HG03432 (cell line): ENCODE results near the gene CCND2.
"Not testable (repeated sequence)": the region's sequence is repeated elsewhere in the genome, so short reads cannot be mapped to it uniquely, and the experiment has no call there.

Experiments used
- ATAC-seq: cut with Tn5 transposase; IDR thresholded peaks from one replicate; pipeline ENCODE4 v1.9.1; 2021; ENCODE audit warnings: mild to moderate bottlenecking, moderate library complexity; ENCODE audit not compliant: unreplicated experiment

The CCND2 gene

DNA sequence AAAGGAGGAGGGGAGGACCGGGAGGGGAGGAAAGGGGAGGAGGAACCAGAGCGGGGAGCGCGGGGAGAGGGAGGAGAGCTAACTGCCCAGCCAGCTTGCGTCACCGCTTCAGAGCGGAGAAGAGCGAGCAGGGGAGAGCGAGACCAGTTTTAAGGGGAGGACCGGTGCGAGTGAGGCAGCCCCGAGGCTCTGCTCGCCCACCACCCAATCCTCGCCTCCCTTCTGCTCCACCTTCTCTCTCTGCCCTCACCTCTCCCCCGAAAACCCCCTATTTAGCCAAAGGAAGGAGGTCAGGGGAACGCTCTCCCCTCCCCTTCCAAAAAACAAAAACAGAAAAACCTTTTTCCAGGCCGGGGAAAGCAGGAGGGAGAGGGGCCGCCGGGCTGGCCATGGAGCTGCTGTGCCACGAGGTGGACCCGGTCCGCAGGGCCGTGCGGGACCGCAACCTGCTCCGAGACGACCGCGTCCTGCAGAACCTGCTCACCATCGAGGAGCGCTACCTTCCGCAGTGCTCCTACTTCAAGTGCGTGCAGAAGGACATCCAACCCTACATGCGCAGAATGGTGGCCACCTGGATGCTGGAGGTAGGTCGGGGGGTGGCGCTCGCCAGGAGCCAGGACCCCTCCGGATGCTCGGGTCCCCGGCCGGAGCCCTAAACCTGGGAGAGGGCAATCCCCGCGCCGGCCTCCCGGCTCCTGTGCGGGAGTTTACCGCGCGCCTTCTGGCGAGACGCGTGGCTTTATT is at the start of gene CCND2:
CCND2 (plus strand) TSS at position 111 of the 744 bp plus-strand sequence; CDS start at position 390, 279 bp downstream.
- ATAC-seq = peak; percentile 27

DNA sequence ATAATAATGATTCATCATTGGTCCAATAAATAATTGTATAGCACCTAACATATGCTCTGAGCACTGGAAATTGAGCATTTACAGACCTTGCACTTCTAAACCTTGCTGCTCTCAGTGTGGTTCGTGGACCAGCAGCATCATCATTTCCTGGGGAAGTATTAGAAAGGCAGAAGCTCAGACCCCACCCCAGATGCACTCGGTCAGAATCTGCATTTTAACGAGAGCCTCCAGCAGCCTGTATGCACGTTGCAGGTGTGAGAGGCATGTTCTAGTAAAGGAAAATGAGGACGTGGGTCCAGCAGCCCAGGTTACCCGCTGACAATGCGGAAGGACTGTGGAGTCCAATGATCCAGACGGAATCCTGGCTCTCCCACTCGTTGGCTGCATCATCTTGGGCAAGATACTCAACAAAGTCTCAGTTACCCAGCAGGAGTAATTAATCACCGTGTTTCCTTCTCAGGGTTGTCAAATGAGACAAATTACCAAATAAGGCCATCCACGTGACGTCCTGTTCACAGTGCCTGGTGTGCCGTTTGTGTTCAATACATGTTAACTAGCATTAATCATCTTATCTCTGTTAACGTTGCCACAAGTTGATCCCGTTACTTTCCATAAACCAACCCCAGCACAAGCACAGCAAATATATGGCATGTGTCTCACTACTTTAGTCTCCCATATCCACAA is 49.2 kb upstream of the CCND2 start:
- no peak for ATAC-seq

DNA sequence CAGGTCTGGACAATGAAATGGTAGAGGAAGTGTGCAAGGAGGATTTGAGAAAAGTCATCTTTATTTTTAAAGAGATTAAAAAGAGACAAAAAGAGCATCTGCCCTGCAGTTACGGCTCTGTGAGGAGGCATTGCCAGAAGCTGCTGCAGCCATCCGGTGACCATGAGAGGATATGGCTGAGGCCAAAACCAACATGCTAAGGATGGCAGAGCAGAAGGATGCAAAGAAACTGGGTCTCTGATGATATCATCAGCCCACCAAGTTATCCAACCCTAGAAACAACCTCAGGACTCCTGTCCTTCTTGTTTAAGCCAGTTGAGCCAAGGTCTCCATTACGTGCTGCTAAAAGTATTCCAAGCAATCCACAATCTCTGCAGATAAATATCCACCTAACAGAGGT is 48.0 kb upstream of the CCND2 start:
- ATAC-seq = no peak

DNA sequence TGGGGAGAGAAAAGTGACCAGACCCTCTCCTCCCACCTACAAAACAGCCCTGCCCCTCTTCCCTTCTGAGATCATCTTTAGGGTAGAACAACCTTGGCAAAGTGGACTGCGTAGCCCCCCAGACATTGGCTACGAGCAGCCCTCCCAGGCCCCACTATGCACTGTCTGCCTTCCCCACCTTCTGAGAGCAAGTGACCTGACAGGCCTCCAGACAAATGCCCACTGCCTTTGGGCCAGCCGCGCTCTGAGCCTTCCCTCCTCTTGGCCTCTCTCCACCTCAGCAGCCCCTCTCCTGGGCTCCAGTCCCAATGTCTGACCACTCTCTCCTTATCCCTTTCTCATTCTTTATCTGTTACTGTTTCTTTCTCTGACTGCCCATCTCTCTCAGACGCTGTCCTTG is 46.5 kb upstream of the CCND2 start:
- ATAC-seq = no peak

DNA sequence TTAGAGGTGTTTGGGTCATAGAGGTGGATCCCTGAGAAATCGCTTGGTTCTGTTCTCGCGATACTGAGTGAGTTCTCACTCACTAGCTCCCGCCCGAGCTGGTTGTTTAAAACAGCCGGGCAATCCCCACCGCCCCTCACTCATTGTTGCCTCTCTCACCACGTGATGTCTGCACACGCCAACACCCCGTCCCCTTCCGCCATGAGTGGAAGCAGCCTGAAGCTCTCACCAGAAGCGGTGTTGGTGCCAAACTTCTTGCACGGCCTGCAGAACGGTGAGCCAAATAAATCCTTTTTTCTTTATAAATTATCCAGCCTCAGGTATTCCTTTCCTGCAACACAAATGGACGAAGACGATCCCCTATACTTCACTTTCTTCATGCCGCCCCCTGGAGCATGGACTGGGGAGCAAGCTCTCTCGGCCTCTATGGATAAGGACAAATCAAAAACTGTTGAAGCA is 45.4 kb upstream of the CCND2 start:
- ATAC-seq = no peak

DNA sequence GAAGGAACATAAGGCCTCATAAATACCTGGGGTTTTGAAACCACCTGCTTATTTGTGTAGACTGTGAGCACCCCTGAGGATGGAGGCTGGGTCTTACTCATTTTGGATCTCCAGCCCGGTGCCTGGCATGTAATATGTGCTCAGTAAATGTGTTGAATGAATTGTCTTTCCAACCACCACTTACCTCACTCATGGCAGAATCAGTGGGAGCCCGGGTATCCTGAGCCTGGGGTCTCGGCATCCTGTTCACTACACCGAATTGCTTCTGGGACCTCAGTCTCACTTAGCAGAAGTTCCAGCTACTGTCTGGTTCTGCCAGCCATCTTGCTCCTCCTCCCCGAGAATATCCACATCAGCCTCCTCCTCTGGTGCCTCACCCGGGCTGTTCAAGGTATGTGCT is 43.0 kb upstream of the CCND2 start:
- ATAC-seq = no peak

DNA sequence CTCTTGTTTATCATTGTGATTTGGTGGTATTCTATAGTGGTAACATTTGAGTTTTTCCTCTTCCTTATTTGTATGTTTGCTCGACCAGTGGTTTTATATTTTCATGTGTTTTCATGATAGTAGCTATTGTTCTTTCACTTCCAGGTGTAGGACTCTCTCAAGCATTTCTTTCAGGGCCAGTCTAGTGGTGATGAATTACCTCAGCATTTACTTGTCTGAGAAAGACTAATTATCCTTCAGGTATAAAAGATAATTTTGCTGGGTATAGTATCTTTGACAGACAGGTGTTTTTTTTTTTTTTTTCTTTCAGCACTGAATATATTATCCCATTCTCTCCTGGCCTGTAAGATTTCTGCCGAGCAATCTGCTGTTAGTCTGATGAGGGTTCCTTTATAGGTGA is 35.0 kb upstream of the CCND2 start:
- ATAC-seq = no peak

DNA sequence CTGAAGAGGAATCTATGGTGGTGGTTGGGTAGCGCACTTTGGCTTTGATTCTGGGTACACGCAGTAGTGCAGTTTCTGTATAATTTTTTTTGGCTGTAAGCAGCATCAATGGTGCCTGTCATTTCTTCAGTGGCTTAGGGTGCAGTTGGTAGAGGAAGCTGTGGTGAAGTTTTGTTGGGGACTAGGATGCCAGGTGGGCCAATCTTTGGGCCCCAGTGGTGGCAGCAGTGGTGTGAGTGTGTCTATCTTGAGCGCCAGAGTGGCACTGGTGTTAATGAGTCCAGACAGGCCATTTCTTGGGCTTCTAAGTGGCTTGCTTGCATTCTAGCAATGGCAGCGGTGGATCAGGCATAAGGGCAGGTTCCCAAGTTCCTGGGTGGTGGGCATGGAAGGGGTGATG is 33.8 kb upstream of the CCND2 start:
- ATAC-seq = no peak

DNA sequence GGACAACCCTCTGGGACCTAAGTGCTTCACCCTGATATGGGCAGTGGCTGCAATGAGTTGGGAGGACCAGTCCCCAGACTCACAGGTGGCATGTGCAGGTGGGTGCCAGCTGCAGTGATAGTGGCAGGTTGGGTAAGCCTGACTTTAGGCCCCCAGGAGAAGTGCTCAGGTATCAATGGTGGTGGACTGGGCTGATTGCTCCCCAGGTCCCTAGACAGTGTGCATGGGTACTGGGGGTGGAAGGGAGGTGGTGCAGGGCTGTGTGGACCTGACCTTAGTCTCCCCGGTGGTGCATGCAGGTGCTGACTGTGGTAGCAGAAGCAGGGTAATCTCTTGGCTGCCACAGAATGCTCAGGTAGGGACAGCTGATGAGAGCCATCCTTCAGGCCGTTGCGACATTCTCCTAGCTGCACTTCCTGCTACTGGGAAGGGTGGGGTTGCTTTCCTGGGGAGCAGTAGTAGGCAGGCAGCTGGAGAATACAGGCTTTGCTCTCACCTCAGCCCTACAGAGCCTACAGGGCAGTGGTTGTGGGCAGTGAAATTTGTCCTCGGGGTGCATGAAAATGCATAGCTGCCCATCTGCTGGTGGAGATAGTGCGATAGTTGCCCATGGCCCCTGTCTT is 33.3 kb upstream of the CCND2 start:
- no peak for ATAC-seq

DNA sequence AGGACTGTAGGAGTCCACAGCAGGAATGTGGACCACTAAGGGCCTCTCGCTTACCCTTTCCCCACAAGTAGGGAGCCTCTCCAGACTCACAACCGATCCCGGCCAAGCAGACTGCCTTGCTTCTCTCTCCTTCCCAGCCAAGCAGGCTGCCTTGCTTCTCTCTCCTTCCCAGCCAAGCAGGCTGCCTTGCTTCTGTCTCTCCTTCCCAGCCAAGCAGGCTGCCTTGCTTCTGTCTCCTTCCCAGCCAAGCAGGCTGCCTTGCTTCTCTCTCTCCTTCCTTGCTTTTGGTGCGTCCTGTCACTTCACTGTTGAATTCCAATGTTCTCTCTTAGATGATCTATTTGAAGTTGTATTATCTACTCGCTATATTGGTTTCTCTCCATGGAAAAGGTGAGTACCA is 32.6 kb upstream of the CCND2 start:
- no peak for ATAC-seq

DNA sequence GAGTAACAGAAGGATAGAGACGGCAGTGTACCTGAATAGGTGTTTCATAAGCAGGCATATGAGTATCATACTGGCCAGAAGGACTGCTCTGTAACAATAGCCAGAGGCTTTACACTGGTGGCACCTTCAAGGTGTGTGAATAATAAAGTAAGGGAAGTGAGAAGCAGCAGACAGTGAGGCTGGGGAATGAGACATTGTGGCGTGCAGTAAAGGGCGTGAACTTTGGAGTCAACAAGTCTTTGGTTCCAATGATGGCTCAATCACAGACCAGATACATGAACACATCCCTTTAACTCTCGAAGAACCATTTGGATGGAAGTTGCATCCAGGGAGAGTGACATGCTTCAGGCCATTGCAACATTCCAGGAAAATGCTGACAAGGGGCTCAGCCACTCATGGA is 32.0 kb upstream of the CCND2 start:
- ATAC-seq = no peak

DNA sequence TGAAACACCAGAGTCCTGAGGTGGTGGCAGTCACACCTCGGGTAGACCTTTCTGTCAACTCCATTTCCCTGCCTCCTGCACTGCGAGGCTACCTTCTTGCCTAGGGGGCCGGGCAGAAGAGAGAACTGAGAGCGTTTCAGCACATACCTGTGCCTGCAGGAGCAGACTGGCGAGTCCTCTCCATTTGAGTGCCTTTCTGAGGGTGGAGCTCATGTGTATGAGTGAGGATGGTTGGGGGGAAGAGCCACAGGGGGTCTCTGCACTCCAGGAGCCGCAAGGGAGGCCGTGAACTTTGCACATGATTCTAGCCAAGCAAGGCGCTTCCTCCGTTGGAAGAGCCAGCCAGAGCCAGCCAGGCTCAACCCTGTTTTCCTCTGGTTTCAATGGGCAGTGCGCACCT is 31.0 kb upstream of the CCND2 start:
- no peak for ATAC-seq

DNA sequence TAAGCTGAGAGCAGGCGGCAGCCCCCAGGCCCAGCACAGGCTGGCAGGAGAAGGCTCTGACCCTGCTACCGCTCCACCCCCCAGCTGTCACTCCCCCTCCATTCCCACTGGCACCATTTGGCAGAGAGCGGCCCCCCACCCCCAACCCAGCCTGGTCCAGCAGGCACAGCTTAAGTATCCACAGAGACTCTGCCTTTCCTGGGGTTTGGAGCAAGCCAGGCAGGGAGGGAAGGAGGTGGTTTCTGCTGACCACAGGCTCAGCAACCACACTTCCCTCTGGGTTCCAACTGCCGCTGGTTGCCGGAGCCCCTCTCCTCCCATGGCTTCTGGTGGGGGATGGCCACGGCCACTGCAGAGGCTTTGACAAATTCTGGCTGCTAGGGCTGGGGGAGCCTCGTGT is 30.5 kb upstream of the CCND2 start:
- no peak for ATAC-seq

DNA sequence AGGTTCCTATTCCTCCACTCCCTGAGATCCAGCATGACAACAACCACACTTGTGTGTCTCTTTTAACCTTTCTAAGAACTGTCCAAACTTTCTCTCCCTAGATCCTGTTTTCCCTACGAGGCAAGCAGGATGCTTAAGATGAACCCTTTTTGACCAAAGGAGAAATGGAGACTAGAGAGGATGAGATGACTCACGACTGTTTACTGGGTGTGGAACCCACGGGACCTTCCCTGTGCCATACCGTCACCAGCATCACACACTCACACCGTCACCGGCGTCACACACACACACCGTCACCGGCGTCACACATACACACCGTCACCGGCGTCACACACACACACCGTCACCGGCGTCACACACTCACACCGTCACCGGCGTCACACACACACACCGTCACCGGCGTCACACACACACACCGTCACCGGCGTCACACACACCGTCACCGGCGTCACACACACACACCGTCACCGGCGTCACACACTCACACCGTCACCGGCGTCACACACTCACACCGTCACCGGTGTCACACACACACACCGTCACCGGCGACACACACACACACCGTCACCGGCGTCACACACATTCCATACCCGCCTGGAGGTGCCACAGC is 30.0 kb upstream of the CCND2 start:
- not testable (repeated sequence) for ATAC-seq

DNA sequence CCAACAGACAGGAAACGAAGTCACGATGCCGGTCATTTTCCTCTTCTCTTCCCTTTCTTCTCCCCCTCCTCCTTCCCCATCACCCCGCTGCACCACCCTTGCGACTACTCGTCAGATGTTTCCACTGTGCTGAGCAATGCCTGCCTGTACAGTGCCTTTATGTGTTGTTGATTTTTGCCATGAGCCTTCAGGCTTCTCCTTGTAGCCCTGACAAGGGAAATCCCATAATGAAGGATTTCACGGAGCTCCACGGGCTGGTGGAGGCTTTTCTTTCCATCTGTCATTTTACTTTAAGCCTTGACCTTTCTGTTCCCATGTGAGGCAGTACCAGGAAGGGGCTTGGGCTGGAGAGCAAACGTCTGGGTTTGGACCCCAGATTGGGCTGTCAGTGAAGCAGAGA is 28.7 kb upstream of the CCND2 start:
- ATAC-seq = no peak

DNA sequence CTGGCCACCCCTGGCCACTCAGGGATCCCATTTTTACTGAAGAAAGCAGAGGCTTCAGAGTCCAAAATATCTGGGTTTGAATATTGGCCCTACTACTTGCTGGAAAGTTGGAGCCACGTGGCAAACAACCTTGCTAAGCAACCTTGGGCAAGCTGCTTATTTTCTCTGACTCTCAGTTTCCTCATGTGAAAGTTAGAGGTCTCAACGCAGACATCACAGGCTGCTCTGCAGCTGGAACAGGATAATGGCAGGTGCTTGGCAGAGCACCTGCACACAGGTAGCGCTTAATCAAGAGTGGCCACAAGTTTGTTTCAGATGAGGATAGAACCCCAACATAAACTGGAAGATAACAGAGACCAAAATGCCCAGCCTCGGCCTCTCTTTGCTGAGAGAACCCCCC is 28.1 kb upstream of the CCND2 start:
- ATAC-seq = no peak

DNA sequence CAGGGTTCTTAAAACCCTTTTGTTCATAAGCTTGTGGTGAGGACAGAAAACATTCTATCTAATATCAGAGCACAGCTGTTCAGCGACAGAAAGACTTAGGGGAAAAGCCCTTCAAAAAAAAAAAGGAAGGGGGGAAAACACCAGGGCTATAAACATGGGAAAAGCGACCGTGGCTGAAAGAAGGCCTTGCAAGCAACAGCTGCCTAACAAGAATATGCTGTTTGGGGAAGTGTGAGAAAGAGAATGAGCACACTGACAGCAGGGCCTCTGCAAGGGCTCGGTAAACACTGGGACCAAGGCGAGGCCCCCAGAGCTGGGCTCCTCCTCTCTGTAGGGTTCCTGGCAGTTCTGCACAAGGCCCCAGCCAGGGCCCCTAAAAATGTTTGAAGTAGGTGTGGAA is 27.4 kb upstream of the CCND2 start:
- no peak for ATAC-seq

DNA sequence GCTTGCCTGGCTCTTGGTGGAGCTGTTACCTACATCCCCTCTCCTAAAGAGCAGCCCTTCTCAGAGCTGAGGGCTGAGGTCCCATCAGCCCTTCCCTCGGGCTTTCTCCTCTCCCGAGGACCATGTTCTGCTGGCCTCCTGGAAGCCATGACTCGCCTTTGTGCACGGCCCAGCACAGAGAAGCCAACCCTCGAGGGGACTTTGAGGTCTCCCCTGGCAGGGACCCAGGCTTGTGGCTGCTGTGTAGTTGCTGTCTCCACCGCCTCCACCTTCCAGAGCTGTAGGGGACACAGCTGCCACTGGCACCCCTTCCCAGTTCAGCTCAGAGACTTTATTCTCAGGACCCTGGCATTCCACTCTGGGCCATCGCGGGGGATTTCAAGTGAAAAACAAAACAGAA is 22.9 kb upstream of the CCND2 start:
- ATAC-seq = no peak

DNA sequence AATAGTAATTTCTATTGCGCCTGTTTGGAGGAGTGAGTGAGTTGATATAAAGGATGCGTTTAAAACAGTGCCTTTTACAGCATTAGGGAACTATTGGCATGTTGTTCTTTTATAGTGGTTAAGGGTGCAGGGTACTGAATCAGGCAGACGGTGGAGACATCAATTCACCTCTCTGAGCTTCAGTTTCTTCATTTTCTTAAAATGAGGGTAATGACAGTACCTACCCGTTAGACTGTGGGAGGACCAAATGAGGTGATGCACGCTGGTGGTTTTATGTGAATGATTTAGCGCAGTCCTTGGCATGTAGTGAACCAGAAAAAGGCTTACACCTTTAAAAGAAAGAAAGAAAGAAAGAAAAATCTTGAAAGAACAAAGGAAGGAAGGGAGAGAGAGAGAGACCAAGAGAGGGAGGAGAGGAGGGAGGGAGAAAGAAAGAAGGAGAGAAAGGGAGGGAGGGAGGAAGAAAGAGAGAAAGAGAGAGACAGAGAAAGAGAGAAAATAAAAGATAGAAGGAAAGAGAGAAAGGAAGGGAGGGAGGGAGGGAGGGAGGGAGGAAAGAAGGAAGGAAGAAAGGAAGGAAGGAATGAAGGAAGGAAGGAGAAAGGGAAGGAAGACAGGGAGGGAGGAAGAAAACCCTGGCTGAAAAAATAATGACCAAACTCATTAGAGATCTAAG is 22.2 kb upstream of the CCND2 start:
- no peak for ATAC-seq

DNA sequence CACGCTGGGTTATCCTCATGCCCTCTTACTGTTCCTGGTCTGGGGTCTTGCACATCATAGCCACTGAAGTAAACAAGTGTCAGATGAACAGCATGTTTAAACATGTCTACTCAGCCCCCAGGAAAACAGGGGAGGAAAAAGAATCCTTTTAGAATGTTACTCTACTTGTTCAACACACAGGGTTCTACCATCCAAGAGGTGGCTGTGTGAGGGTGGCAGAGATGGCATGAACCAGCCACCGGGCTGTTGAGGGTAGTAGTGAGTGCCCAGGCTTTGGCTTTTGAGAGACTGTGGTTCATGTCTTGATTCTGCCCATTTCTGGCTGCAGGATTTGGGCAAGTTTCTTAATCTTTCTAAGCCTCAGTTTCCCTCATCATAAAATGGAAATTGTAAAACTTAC is 21.6 kb upstream of the CCND2 start:
- ATAC-seq = no peak

DNA sequence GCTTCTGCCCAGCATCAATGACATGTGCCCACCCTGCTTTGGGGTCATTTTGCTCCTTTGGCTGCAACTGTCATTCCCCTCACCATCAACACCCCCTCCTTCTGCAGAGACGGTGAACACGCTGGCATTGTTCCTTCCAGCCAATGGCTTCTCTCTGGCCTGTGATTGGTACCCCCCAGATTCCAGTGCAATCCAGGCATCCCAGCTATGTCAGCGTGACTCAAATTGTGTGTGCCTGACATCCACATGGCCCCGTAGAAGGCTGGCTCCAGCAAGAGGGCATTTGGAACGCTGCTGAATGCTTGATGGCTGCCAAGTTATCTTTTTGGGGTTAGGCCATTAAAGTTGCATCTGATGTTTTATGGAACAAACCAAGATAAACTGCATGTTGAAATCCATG is 21.0 kb upstream of the CCND2 start:
- ATAC-seq = no peak
